ENCODE data around the gene FGF7. TPM values are rescaled to one million over a fixed set of nuclear protein-coding genes. Genes with fewer than 3 reads are reported as not detected.
A peak's percentile ranks its signal among the peaks of the same experiment; 100 is the strongest.
"Not testable (repeated sequence)": the region's sequence is repeated elsewhere in the genome, so short reads cannot be mapped to it uniquely, and the experiment has no call there.

The FGF7 gene
- total RNA-seq, 1 donor from 2014 or later: not detected

DNA sequence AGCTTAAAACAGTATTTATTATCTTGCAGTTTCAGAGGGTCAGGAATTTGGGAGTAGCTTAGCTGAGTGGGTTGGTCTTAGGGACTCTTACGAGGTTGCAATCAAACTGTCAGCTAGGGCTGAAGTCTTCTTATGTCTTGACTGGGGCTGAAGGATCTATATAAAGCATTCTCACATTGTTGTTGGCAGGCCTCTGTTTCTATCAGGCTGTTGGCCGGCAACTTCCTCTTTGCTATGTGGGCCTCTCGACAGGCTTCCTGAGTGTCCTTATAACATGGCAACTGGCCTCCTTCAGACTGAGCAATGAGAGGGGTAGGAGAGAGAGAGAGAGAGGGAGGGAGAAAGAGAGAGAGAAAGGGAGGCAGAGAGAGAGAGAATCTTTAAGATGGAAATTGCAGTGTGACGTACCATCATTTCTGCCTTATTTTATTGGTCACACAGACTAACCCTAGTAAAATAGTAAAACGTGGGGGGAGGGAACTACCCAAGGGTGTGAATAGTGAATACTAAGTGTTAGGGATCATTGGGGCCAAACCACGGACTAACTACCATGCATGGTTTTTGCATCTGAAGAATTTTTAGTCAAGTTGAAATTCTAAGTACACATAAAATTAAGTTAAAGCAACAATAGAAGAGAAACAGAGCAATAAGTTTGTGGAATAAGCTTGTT lies 16.1 kb downstream of the FGF7 start:
- peak in 1 of 2 donors; percentile 32 for DNase-seq (ENCODE audit: low read depth in 2 of 2)

DNA sequence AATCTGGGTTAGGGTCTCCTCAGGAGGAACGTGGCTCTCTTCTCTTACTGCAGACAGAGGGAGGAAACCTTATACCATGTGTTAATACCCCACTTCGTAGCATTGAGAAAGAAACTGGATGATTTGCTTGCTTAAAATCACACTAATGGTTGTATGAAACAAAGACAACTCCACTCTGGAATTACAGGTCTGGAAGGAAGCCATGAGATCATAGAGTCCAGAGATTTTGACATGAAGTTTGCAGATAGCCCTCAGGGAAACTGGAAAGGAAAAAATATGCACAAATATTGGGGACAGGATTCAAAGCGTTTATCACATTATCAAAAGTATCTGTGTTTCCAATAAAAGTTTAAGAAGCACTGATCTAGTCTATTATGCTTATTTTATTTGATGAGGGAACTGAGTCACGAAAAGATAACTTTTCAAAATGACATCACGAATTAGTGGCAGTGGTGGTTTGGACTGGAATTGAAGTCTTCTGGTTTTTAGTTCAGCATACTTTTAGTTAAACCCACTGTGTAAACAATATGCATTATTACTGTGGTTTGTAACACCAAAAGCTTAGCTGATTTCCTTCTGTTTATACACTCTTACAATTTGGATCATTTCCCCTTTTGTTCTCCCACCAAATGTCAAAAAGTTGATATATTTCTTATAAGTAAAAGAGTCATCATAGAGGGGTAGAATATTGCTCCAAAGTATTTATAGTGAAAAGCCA lies 16.8 kb downstream of the FGF7 start:
- DNase-seq (ENCODE audit: low read depth in 2 of 2): no peak

GRCh38 chr15:49441356-49441755 lies 18.3 kb downstream of the FGF7 start:
- no peak for DNase-seq (ENCODE audit: low read depth in 2 of 2)

- no peak for DNase-seq (ENCODE audit: low read depth in 2 of 2)
These were observed 18.8 kb downstream of the FGF7 start for GRCh38 chr15:49441816-49442215.

DNA sequence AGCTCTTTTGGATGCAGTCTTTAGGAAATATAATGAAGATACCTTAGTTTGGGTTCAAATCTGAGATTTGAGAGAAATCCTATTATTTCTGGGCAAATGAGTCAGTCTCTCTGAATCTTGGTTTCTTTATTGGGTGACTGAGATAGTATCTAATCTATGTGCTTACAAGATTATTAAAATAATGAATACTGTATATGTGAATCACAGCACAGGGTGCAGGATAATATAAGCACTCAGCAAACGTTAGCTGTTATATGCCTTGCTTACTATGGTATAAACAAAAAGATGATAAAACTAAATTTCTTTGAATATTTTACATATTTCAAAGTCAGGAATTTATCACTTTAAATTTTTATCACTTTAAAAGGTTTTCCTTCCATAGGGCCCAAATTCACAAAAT lies 29.6 kb downstream of the FGF7 start:
- no peak for DNase-seq (ENCODE audit: low read depth in 2 of 2)

GRCh38 chr15:49456166-49456565 lies 33.1 kb downstream of the FGF7 start:
- no peak for DNase-seq (ENCODE audit: low read depth in 2 of 2)

- no peak for DNase-seq (ENCODE audit: low read depth in 2 of 2)
These were observed 35.1 kb downstream of the FGF7 start for GRCh38 chr15:49458145-49458544.

GRCh38 chr15:49460411-49460941 lies 37.4 kb downstream of the FGF7 start:
- no peak for DNase-seq (ENCODE audit: low read depth in 2 of 2)

- DNase-seq (ENCODE audit: low read depth in 2 of 2): no peak
These were observed 39.3 kb downstream of the FGF7 start for GRCh38 chr15:49462232-49462844.

GRCh38 chr15:49464522-49464921 lies 41.5 kb downstream of the FGF7 start:
- DNase-seq (ENCODE audit: low read depth in 2 of 2): no peak

GRCh38 chr15:49466119-49466518 lies 43.1 kb downstream of the FGF7 start:
- no peak for DNase-seq (ENCODE audit: low read depth in 2 of 2)

DNA sequence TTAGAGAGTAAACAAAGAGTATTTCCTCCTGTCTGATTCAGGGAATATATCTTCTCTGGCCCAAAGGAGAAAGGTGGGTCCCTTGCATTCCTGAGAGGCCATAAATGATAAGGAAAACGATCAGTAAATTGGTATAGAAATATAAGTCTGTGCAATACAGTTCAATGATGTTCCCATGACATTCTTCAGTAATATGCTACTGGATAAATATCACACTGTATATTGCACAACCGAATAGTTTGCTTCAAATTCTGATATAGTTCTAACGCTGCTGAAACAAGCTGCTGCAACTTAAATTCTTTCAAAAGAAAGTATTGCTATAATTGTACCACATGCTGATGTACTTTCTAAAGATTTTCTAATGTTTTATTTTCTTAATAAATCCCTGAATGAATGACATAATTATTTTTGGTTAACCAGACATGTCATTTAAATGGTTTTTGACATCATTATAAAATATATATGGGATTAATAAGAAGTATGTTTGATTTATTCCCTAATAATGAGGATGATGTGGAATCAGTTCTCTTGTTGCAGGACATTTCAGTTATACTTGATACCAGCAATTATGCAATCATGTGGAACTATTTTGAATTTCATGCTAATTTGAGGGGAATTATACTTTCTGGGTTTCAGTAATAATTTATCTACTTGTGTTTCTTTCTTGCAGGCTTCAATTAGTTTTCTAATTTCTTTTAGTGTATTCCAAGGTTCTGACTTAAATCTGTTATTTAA lies 44.9 kb downstream of the FGF7 start:
- no peak for DNase-seq (ENCODE audit: low read depth in 2 of 2)

DNA sequence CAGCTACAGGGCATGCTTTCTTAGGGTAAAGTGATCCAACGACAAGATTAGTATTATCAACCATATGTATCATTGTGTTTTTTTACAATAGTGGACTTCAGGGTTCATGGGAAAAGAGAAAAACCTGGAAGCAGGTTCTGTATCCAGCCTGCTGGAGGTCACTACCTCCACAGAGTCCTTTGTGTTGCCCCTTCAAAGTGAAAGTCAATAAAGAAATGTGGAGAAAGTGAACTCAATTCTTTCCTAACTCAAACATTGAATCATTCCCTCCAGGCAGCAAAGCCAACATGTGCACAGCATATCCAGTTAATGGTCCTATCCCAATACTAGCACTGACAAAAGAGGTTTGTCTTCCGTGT lies 45.4 kb downstream of the FGF7 start:
- DNase-seq (ENCODE audit: low read depth in 2 of 2): no peak

- peak; percentile 22 to 29 for DNase-seq (ENCODE audit: low read depth in 2 of 2)
These were observed 48.2 kb downstream of the FGF7 start for GRCh38 chr15:49471248-49471647.

- no peak for DNase-seq (ENCODE audit: low read depth in 2 of 2)
These were observed 48.7 kb downstream of the FGF7 start for GRCh38 chr15:49471733-49472132.

DNA sequence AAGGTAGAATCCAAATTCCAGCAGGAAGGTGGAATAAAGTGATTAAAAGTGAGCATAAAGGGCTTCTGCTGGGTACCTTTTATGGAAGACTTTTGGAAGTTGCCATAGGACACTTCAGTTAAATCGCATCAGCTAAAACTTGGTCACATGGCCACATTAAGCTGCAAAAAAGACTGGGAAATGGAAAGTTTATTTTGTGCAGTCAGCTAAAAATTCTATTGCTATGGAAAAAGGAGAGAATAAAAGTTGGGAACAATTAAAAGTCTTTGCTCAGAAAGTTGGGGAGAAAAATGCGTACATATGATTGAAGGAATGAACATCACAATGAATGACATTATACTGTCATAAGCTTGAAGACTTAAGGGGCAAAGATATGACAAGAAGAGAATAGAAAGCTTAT lies 49.3 kb downstream of the FGF7 start:
- no peak for DNase-seq (ENCODE audit: low read depth in 2 of 2)

DNA sequence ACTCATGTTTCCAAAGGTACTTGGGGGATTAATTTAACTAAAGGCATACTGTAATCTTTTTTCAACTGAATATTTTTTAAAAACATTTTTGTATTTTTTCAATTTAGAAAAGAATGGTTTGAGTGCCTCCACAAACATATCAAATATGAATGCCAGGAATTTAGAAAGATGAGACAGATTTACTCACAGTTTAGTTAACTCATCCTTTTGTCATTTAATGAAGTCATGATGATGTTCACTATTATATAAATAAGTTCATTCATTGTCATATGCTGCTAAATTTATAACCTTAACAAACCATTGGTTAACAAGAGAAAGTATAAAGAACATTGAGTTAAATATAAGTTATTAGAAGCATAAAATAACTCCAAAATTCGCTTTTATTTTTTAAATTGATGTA lies 50.0 kb downstream of the FGF7 start:
- DNase-seq (ENCODE audit: low read depth in 2 of 2): no peak

DNA sequence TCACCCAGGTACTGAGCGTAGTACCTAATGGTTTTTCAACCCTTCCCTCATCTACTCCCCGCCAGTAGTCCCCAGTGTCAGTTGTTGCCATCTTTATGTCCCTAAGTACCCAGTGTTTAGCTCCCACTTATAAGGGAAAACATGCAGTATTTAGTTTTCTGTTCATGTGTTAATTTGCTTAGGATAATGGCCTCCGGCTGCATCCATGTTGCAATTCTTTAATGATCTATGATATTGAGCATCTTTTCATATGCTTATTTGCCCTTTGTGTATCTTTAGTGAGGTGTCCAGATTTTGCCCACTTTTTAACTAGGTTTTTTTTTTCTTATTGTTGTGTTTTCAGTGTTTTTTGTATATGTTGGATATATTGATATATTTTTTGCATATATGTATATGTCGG lies 55.0 kb downstream of the FGF7 start:
- not testable (repeated sequence) for DNase-seq (ENCODE audit: low read depth in 2 of 2)

- not testable (repeated sequence) for DNase-seq (ENCODE audit: low read depth in 2 of 2)
These were observed 55.9 kb downstream of the FGF7 start for GRCh38 chr15:49478982-49479381.

- DNase-seq (ENCODE audit: low read depth in 2 of 2): not testable (repeated sequence)
These were observed 62.4 kb downstream of the FGF7 start for GRCh38 chr15:49485401-49485800.

GRCh38 chr15:49490966-49491365 lies 67.9 kb downstream of the FGF7 start:
- no peak for DNase-seq (ENCODE audit: low read depth in 2 of 2)

DNA sequence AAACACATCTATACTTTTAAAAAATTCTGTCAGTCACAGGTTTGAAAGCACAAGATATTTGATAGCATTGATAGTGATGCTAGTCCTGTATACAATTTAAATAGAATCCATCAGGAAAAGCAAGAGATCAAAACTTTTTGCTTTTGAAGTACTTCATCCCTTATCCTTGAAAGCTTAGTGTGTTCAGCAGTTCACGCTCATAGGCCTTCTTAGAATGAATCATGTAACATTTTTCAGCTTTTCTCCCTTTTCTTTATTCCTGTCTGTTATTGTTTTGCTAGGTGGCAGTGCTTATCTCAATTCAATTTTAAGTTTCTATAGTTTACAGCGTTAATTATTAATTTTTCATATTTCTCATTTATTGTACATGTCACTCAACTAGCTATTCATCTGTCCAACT lies 69.1 kb downstream of the FGF7 start:
- DNase-seq (ENCODE audit: low read depth in 2 of 2): no peak

Measured in lung microvascular endothelial cell (primary cell).